ENCODE data around the gene PCDHB1.
"Not testable (repeated sequence)": the region's sequence is repeated elsewhere in the genome, so short reads cannot be mapped to it uniquely, and the experiment has no call there.

PCDHB1 gene

GRCh38 chr5:141082228-141082627, 31.1 kb downstream of the PCDHB1 start:
- no peak for DNase-seq (ENCODE audit: low read depth, low spot score)

- no peak for DNase-seq (ENCODE audit: low read depth, low spot score)
Observed at GRCh38 chr5:141084487-141084989, 33.4 kb downstream of the PCDHB1 start.

GRCh38 chr5:141094481-141095262, 43.5 kb downstream of the PCDHB1 start, which contains the start of gene PCDHB2:
PCDHB2 (plus strand) TSS chr5:141094615; CDS start chr5:141094791, 176 bp downstream.
- no peak for DNase-seq (ENCODE audit: low read depth, low spot score)

DNA sequence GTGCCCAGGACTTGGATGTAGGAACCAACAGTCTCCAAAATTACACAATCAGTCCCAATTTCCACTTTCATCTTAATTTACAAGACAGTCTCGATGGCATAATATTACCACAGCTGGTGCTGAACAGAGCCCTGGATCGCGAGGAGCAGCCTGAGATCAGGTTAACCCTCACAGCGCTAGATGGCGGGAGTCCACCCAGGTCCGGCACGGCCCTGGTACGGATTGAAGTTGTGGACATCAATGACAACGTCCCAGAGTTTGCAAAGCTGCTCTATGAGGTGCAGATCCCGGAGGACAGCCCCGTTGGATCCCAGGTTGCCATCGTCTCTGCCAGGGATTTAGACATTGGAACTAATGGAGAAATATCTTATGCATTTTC, 44.1 kb downstream of the PCDHB1 start:
- DNase-seq (ENCODE audit: low read depth, low spot score) = no peak

- not testable (repeated sequence) for DNase-seq (ENCODE audit: low read depth, low spot score)
Observed at GRCh38 chr5:141096181-141096580, 45.0 kb downstream of the PCDHB1 start.

DNA sequence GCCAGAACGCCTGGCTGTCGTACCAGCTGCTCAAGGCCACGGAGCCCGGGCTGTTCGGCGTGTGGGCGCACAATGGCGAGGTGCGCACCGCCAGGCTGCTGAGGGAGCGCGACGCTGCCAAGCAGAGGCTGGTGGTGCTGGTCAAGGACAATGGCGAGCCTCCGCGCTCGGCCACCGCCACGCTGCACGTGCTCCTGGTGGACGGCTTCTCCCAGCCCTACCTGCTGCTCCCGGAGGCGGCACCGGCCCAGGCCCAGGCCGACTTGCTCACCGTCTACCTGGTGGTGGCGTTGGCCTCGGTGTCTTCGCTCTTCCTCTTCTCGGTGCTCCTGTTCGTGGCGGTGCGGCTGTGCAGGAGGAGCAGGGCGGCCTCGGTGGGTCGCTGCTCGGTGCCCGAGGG, 45.4 kb downstream of the PCDHB1 start:
- not testable (repeated sequence) for DNase-seq (ENCODE audit: low read depth, low spot score)

- no peak for DNase-seq (ENCODE audit: low read depth, low spot score)
Observed at GRCh38 chr5:141100243-141100805, 49.1 kb downstream of the PCDHB1 start, which contains the start of gene PCDHB3. PCDHB3 (plus strand) TSS chr5:141100473; CDS start chr5:141100650, 177 bp downstream.

GRCh38 chr5:141101059-141101458, 49.9 kb downstream of the PCDHB1 start:
- DNase-seq (ENCODE audit: low read depth, low spot score) = no peak

DNA sequence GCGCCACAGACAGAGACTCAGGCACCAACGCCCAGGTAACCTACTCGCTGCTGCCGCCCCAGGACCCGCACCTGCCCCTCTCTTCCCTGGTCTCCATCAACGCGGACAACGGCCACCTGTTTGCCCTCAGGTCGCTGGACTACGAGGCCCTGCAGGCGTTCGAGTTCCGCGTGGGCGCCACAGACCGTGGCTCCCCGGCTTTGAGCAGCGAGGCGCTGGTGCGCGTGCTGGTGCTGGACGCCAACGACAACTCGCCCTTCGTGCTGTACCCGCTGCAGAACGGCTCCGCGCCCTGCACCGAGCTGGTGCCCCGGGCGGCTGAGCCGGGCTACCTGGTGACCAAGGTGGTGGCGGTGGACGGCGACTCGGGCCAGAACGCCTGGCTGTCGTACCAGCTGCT, 50.9 kb downstream of the PCDHB1 start:
- not testable (repeated sequence) for DNase-seq (ENCODE audit: low read depth, low spot score)

GRCh38 chr5:141102471-141102870, 51.3 kb downstream of the PCDHB1 start:
- DNase-seq (ENCODE audit: low read depth, low spot score) = not testable (repeated sequence)

- no peak for DNase-seq (ENCODE audit: low read depth, low spot score)
Observed at GRCh38 chr5:141105350-141105749, 54.2 kb downstream of the PCDHB1 start.

Measured in smooth muscle cell of the brain vasculature (primary cell).